Fibroblast of lung (primary cell): Measurements from ENCODE around the gene CTRL.

ENCODE experiments used
- CTCF ChIP-seq, 2 donors: IDR thresholded peaks in 1 of 2; conservative IDR thresholded peaks in 1 of 2; 1 replicate in 1 of 2; 2 replicates in 1 of 2; pipeline ENCODE4 v1.5.1; 2011 to 2012; ENCODE audit warnings: low read length in 2 of 2, control low read depth in 1 of 2, inconsistent platforms in 1 of 2, low read depth in 1 of 2, mild to moderate bottlenecking in 1 of 2
- EZH2 ChIP-seq: IDR thresholded peaks from 2 replicates; pipeline ENCODE4 v1.5.1; 2012; ENCODE audit warnings: low read length, control low read depth, mild to moderate bottlenecking; ENCODE audit errors: missing control alignments

GRCh38 chr16:67936124-67936879 is 4.6 kb upstream of the CTRL start, which contains the start of gene PSMB10:
- no peak for TF ChIP-seq CTCF (conservative IDR thresholded peaks at IDR 0.05 in 1 of 2, IDR thresholded peaks at IDR 0.05 in 1 of 2; ENCODE audit: low read depth in 1 of 2, low read length in 2 of 2)
- TF ChIP-seq EZH2 = no peak
